ENCODE data around the gene TP73. TPM values are rescaled to one million over a fixed set of nuclear protein-coding genes. Genes with fewer than 3 reads are reported as not detected.

The TP73 gene
- total RNA-seq, 1 experiment from 2014 or later, result 4.4 TPM

- in situ Hi-C loops (cut with HindIII; ENCODE audit: low pct_unique_long_range_greater_than_20kb, low sequenced_read_pairs), result no loop called here
- no peak for DNase-seq (ENCODE audit: low read depth)
These were observed 9.9 kb downstream of the TP73 start for GRCh38 chr1:3662080-3662671.

- no peak for DNase-seq (ENCODE audit: low read depth)
- in situ Hi-C loops (cut with HindIII; ENCODE audit: low pct_unique_long_range_greater_than_20kb, low sequenced_read_pairs), result no loop called here
These were observed 11.8 kb downstream of the TP73 start for GRCh38 chr1:3663999-3664699.

- in situ Hi-C loops (cut with HindIII; ENCODE audit: low pct_unique_long_range_greater_than_20kb, low sequenced_read_pairs), result no loop called here
These were observed 12.5 kb downstream of the TP73 start for GRCh38 chr1:3664700-3665375.

GRCh38 chr1:3668148-3668547, 15.8 kb downstream of the TP73 start:
- DNase-seq (ENCODE audit: low read depth), result no peak
- in situ Hi-C loops (cut with HindIII; ENCODE audit: low pct_unique_long_range_greater_than_20kb, low sequenced_read_pairs), result no loop called here

More at GRCh38 chr1:3664700-3665375, 12.5 kb downstream of the TP73 start:
- DNase-seq (ENCODE audit: low read depth), result no peak

- peak; percentile 78 for DNase-seq (ENCODE audit: low read depth)
- in situ Hi-C loops (cut with HindIII; ENCODE audit: low pct_unique_long_range_greater_than_20kb, low sequenced_read_pairs), result no loop called here
These were observed 16.4 kb downstream of the TP73 start for GRCh38 chr1:3668585-3669300.

GRCh38 chr1:3669421-3669821, 17.1 kb downstream of the TP73 start:
- no peak for DNase-seq (ENCODE audit: low read depth)
- in situ Hi-C loops (cut with HindIII; ENCODE audit: low pct_unique_long_range_greater_than_20kb, low sequenced_read_pairs), result no loop called here

GRCh38 chr1:3669971-3670431, 17.7 kb downstream of the TP73 start:
- DNase-seq (ENCODE audit: low read depth), result no peak
- in situ Hi-C loops (cut with HindIII; ENCODE audit: low pct_unique_long_range_greater_than_20kb, low sequenced_read_pairs), result no loop called here

GRCh38 chr1:3670823-3671265, 18.5 kb downstream of the TP73 start:
- DNase-seq (ENCODE audit: low read depth), result no peak
- in situ Hi-C loops (cut with HindIII; ENCODE audit: low pct_unique_long_range_greater_than_20kb, low sequenced_read_pairs), result no loop called here

- peak; percentile 69 for DNase-seq (ENCODE audit: low read depth)
These were observed 19.3 kb downstream of the TP73 start for GRCh38 chr1:3671371-3672180.

GRCh38 chr1:3672231-3672970, 20.1 kb downstream of the TP73 start:
- in situ Hi-C loops (cut with HindIII; ENCODE audit: low pct_unique_long_range_greater_than_20kb, low sequenced_read_pairs), result no loop called here
- DNase-seq (ENCODE audit: low read depth), result no peak

More at GRCh38 chr1:3671371-3672180, 19.3 kb downstream of the TP73 start:
- in situ Hi-C loops (cut with HindIII; ENCODE audit: low pct_unique_long_range_greater_than_20kb, low sequenced_read_pairs), result no loop called here

- DNase-seq (ENCODE audit: low read depth), result no peak
- in situ Hi-C loops (cut with HindIII; ENCODE audit: low pct_unique_long_range_greater_than_20kb, low sequenced_read_pairs), result no loop called here
These were observed 20.6 kb downstream of the TP73 start for GRCh38 chr1:3672971-3673361.

- in situ Hi-C loops (cut with HindIII; ENCODE audit: low pct_unique_long_range_greater_than_20kb, low sequenced_read_pairs), result no loop called here
- DNase-seq (ENCODE audit: low read depth), result no peak
These were observed 21.2 kb downstream of the TP73 start for GRCh38 chr1:3673381-3674099.

GRCh38 chr1:3674100-3675094, 22.1 kb downstream of the TP73 start:
- in situ Hi-C loops (cut with HindIII; ENCODE audit: low pct_unique_long_range_greater_than_20kb, low sequenced_read_pairs), result no loop called here
- no peak for DNase-seq (ENCODE audit: low read depth)

- in situ Hi-C loops (cut with HindIII; ENCODE audit: low pct_unique_long_range_greater_than_20kb, low sequenced_read_pairs), result no loop called here
- DNase-seq (ENCODE audit: low read depth), result no peak
These were observed 23.1 kb downstream of the TP73 start for GRCh38 chr1:3675436-3675835.

GRCh38 chr1:3676581-3677470, 24.5 kb downstream of the TP73 start:
- no peak for DNase-seq (ENCODE audit: low read depth)
- in situ Hi-C loops (cut with HindIII; ENCODE audit: low pct_unique_long_range_greater_than_20kb, low sequenced_read_pairs), result no loop called here

All from Caki2 (cell line).